Aorta (tissue), 5 donors: ENCODE measurements around the gene LHX5. TPM values are rescaled to one million over a fixed set of nuclear protein-coding genes. Genes with fewer than 3 reads are reported as not detected.

Experiments used
- ATAC-seq: fragments of 200-7000 bp; cut with Tn5 transposase; one replicate; pipeline ENCODE4 v1.9.1; 2022; ENCODE audit warnings: moderate library complexity; ENCODE audit not compliant: low FRiP score
- DNase-seq, 2 donors: peaks; one replicate each; pipeline ENCODE4 v3.0.0-alpha.2; 2020
- H3K27ac ChIP-seq, 2 donors: one replicate each; pipeline ENCODE4 v1.5.1; 2013; ENCODE audit warnings: low read length in 2 of 2, mild to moderate bottlenecking in 2 of 2, moderate library complexity in 2 of 2, control low read depth in 1 of 2, inconsistent platforms in 1 of 2, low read depth in 1 of 2
- H3K27me3 ChIP-seq, 2 donors: one replicate each; pipeline ENCODE4 v1.6.1; 2013; ENCODE audit warnings: control low read depth in 1 of 2, low read length in 1 of 2, mild to moderate bottlenecking in 1 of 2, moderate library complexity in 1 of 2; ENCODE audit not compliant: insufficient read depth in 2 of 2, control insufficient read depth in 1 of 2
- H3K36me3 ChIP-seq, 2 donors: one replicate each; pipeline ENCODE4 v1.6.1; 2013; ENCODE audit warnings: control low read depth in 1 of 2, low read length in 1 of 2, mild to moderate bottlenecking in 1 of 2; ENCODE audit not compliant: insufficient read depth in 2 of 2, control insufficient read depth in 1 of 2
- H3K4me1 ChIP-seq, 2 donors: one replicate each; pipeline ENCODE4 v1.6.1; 2013; ENCODE audit warnings: low read length in 2 of 2, control low read depth in 1 of 2, mild to moderate bottlenecking in 1 of 2, moderate library complexity in 1 of 2; ENCODE audit not compliant: insufficient read depth in 2 of 2, control insufficient read depth in 1 of 2
- H3K4me3 ChIP-seq, 2 donors: one replicate each; pipeline ENCODE4 v1.5.1; 2013; ENCODE audit warnings: low read length in 2 of 2, control low read depth in 1 of 2, mild to moderate bottlenecking in 1 of 2
- H3K9me3 ChIP-seq: one replicate; pipeline ENCODE4 v1.6.1; 2013; ENCODE audit warnings: mild to moderate bottlenecking, low read length; ENCODE audit not compliant: control insufficient read depth
- WGBS, 2 donors: extraction: QIAGEN DNeasy Blood & Tissue Kit; methylation state at CpG; one replicate each; pipeline ENCODE4 v1.1.7; 2013; 5-methylcytosine and 5-hydroxymethylcytosine counted together
- intact Hi-C, 2 donors: fragments of 100-400 bp; cut with DNase I; formaldehyde crosslinking; loops; one replicate each; pipeline versions ENCODE4 v1.14.2 to v1.15.0; 2022
- polyA plus RNA-seq, 2 donors: library from polyadenylated mRNA; stranded (reverse); fragments of 200-250 nt; gene quantifications; one replicate each; pipeline ENCODE4 v1.2.3, GENCODE V29; 2013
- total RNA-seq, 2 donors: library from RNA; stranded (reverse); fragmentation: NEBNext Ultra II Directional; extraction: Animal tissue kit (Norgen Biotek cat#: 25700); gene quantifications; one replicate each; pipeline ENCODE4 v1.2.1, GENCODE V29; 2021
- donor health status: healthy with polysubstance abuse.
- donor health status: Bipolar disorder and iron deficiency.
- donor health status: DM: no; HTN: no; CAD: no.
- donor health status: DM: no; HTN: no; CAD: no.
- donor health status: DM: yes; HTN: yes; CAD: no.

LHX5 gene
- total and polyA plus RNA-seq, 4 donors, result not detected

- no peak for DNase-seq
- 64 to 65% methylated on average over 7 of the region's 7 CpGs for WGBS, 2 donors
- no peak for ATAC-seq
- Histone ChIP-seq H3K9me3 (peaks cover 4% of the 10 kb centered on the region), H3K27me3 (no peaks in the 10 kb centered on the region), H3K4me3 (no peak overlapping the region), H3K27ac (no peak overlapping the region), H3K4me1 (no peaks in the 10 kb centered on the region), H3K36me3 (no peaks in the 10 kb centered on the region)
- intact Hi-C loops, result no loop called here
Measured at GRCh38 chr12:113440336-113440735, 31.3 kb downstream of the LHX5 start.

DNA sequence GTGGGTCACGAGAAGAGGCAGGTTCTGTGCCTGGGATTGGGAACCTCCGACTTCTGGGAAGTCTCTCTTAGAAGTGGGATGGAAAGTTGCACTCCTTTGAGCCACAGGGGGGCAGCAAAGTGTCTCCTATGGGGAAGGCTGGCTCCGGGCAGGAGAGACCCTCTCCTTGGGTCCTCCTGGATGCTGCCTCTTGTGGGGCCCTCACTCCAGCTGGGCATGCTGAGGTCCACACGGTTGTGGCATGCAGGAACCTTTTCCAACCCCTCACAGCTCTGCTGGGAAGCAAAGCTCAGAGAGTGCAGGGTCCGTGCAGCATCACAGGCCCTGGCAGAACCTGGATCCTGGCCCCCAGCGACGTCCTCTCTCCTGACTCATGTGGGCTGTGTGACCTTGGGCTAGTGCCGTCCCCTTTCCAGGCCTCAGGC, 32.1 kb downstream of the LHX5 start:
- intact Hi-C loops, result no loop called here
- peaks cover 2% of the 10 kb centered on the region for H3K9me3 ChIP-seq
- DNase-seq, result no peak
- no peaks in the 10 kb centered on the region for H3K4me1 ChIP-seq
- no peak overlapping the region for H3K4me3 ChIP-seq
- no peaks in the 10 kb centered on the region for H3K27me3 ChIP-seq
- WGBS, 2 donors, result 33 to 34% methylated on average over 8 of the region's 8 CpGs
- ATAC-seq, result no peak
- H3K36me3 ChIP-seq, result no peaks in the 10 kb centered on the region
- no peak overlapping the region for H3K27ac ChIP-seq

- no peaks in the 10 kb centered on the region for H3K4me1 ChIP-seq
- ATAC-seq, result no peak
- no peaks in the 10 kb centered on the region for H3K27me3 ChIP-seq
- no peak for DNase-seq
- no peak overlapping the region for H3K27ac ChIP-seq
- no peaks in the 10 kb centered on the region for H3K36me3 ChIP-seq
- 37 to 44% methylated on average over 4 of the region's 4 CpGs for WGBS, 2 donors
- H3K9me3 ChIP-seq, result peaks cover 2% of the 10 kb centered on the region
- H3K4me3 ChIP-seq, result no peak overlapping the region
- intact Hi-C loops, result no loop called here
Measured at GRCh38 chr12:113439301-113439597, 32.4 kb downstream of the LHX5 start.

DNA sequence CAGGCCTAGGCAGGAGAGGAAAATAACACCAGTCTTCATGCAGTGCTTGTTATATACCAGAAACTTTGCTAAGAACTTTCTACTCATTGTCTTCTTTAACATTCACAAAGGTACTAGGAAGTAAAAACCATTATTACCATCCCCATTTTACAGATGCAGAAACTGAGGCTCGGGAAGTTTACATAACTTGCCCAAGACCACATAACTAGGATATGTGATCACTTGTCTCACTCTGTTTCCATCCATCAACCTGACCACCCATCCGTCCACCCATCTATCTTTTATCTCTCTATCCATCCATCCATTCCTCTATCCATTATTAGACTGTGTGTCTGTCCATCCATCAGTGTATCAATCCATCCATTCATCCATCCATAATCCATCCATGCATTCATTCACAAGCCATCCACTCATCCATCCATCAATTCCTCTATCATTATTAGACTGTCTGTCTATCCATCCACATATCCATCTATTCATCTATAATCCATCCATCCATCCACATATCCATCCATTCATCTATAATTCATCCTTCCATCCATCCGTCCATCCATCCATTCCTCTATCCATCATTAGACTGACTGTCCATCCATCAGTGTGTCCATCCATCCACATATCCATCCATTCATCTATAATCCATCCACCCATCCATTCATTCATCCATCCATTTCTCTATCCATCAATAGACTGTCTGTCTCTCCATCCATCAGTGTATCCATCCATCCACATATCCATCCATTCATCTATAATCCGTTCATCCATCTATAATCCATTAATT, 33.0 kb downstream of the LHX5 start:
- H3K27ac ChIP-seq, result no peak overlapping the region
- 81% methylated on average over 4 of the region's 4 CpGs for WGBS, 2 donors
- intact Hi-C loops, result no loop called here
- peaks cover 2% of the 10 kb centered on the region for H3K9me3 ChIP-seq
- H3K4me3 ChIP-seq, result no peak overlapping the region
- H3K4me1 ChIP-seq, result no peaks in the 10 kb centered on the region
- no peak for DNase-seq
- ATAC-seq, result no peak
- H3K36me3 ChIP-seq, result no peaks in the 10 kb centered on the region
- H3K27me3 ChIP-seq, result no peaks in the 10 kb centered on the region

GRCh38 chr12:113437729-113438100, 34.0 kb downstream of the LHX5 start:
- Histone ChIP-seq H3K4me3 (no peak overlapping the region), H3K27ac (no peak overlapping the region), H3K4me1 (no peaks in the 10 kb centered on the region), H3K36me3 (no peaks in the 10 kb centered on the region), H3K27me3 (no peaks in the 10 kb centered on the region), H3K9me3 (no peaks in the 10 kb centered on the region)
- intact Hi-C loops, result no loop called here
- DNase-seq, result no peak
- WGBS, 2 donors, result 65 to 68% methylated on average over 9 of the region's 9 CpGs
- ATAC-seq, result no peak

- H3K36me3 ChIP-seq, result no peaks in the 10 kb centered on the region
- ATAC-seq (no peak), DNase-seq (no peak)
- H3K4me1 ChIP-seq, result no peaks in the 10 kb centered on the region
- no peaks in the 10 kb centered on the region for H3K27me3 ChIP-seq
- 85 to 88% methylated on average over 6 of the region's 6 CpGs for WGBS, 2 donors
- no peak overlapping the region for H3K4me3 ChIP-seq
- intact Hi-C loops, result no loop called here
- H3K9me3 ChIP-seq, result no peaks in the 10 kb centered on the region
- no peak overlapping the region for H3K27ac ChIP-seq
Measured at GRCh38 chr12:113436993-113437728, 34.5 kb downstream of the LHX5 start.

- ATAC-seq (no peak), DNase-seq (no peak)
- intact Hi-C loops, result no loop called here
- Histone ChIP-seq H3K9me3 (no peaks in the 10 kb centered on the region), H3K27ac (no peak overlapping the region), H3K27me3 (no peaks in the 10 kb centered on the region), H3K36me3 (no peaks in the 10 kb centered on the region), H3K4me3 (no peak overlapping the region), H3K4me1 (no peaks in the 10 kb centered on the region)
- 84 to 91% methylated on average over 6 of the region's 6 CpGs for WGBS, 2 donors
Measured at GRCh38 chr12:113436586-113436985, 35.1 kb downstream of the LHX5 start.

GRCh38 chr12:113435367-113435766, 36.3 kb downstream of the LHX5 start:
- H3K4me1 ChIP-seq, result no peaks in the 10 kb centered on the region
- no peak overlapping the region for H3K4me3 ChIP-seq
- DNase-seq (no peak), ATAC-seq (no peak)
- 83% methylated on average over 5 of the region's 5 CpGs for WGBS, 2 donors
- no peaks in the 10 kb centered on the region for H3K27me3 ChIP-seq
- peaks cover under 1% of the 10 kb centered on the region for H3K9me3 ChIP-seq
- no peaks in the 10 kb centered on the region for H3K36me3 ChIP-seq
- intact Hi-C loops, result no loop called here
- no peak overlapping the region for H3K27ac ChIP-seq

GRCh38 chr12:113432986-113433385, 38.7 kb downstream of the LHX5 start:
- no peaks in the 10 kb centered on the region for H3K27me3 ChIP-seq
- ATAC-seq (no peak), DNase-seq (no peak)
- no peaks in the 10 kb centered on the region for H3K36me3 ChIP-seq
- no peak overlapping the region for H3K4me3 ChIP-seq
- no peaks in the 10 kb centered on the region for H3K4me1 ChIP-seq
- intact Hi-C loops, result no loop called here
- H3K27ac ChIP-seq, result no peak overlapping the region
- H3K9me3 ChIP-seq, result peaks cover 2% of the 10 kb centered on the region
